ENCODE results near the gene CGNL1. TPM values are rescaled to one million over a fixed set of nuclear protein-coding genes. Genes with fewer than 3 reads are reported as not detected.

The CGNL1 gene
- total RNA-seq, 4 donors from 2014 or later: 40.7 to 74.4 (median 56.0) TPM

- Histone ChIP-seq H3K9me3 (no peaks in the 10 kb centered on the region), H3K27ac (no peak overlapping the region), H3K36me3 (no peaks in the 10 kb centered on the region), H3K4me1 (no peaks in the 10 kb centered on the region), H3K4me3 (replicated peaks in 1 of 3) (no peak overlapping the region), H3K27me3 (no peaks in the 10 kb centered on the region)
- TF ChIP-seq, protein P1, sequence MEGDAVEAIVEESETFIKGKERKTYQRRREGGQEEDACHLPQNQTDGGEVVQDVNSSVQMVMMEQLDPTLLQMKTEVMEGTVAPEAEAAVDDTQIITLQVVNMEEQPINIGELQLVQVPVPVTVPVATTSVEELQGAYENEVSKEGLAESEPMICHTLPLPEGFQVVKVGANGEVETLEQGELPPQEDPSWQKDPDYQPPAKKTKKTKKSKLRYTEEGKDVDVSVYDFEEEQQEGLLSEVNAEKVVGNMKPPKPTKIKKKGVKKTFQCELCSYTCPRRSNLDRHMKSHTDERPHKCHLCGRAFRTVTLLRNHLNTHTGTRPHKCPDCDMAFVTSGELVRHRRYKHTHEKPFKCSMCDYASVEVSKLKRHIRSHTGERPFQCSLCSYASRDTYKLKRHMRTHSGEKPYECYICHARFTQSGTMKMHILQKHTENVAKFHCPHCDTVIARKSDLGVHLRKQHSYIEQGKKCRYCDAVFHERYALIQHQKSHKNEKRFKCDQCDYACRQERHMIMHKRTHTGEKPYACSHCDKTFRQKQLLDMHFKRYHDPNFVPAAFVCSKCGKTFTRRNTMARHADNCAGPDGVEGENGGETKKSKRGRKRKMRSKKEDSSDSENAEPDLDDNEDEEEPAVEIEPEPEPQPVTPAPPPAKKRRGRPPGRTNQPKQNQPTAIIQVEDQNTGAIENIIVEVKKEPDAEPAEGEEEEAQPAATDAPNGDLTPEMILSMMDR (IDR thresholded peaks at IDR 0.05): no peak
- TF ChIP-seq POLR2A (IDR thresholded peaks at IDR 0.05): no peak
- DNase-seq: peak in 1 of 2 donors; percentile 45
- WGBS, 2 donors: 61 to 65% methylated on average over 4 of the region's 4 CpGs
- intact Hi-C loops (cut with DNase I): no loop called here
Measured at GRCh38 chr15:57566834-57567233, 190.5 kb downstream of the CGNL1 start.

DNA sequence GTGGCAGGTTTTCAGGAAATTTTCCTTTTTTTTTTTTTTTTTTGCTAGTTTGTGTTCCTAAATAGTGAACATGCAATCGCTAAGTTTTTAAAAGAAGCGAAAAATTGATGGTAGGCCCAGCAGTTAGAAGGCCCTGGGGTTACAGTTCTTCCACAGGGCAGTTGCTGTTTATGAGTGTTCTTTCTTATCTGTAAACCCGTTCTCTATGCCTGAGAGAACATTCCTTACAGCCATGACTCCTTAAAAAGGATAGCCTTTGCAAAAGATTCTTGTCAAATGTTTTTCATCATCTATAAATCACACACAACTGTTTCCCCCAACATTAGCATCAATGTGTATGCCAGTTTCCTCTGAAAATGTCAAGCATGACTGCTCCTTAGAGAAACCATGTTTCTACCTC lies 191.6 kb downstream of the CGNL1 start:
- Histone ChIP-seq H3K9me3 (no peaks in the 10 kb centered on the region), H3K27me3 (no peaks in the 10 kb centered on the region), H3K27ac (no peak overlapping the region), H3K36me3 (no peaks in the 10 kb centered on the region), H3K4me1 (no peaks in the 10 kb centered on the region), H3K4me3 (replicated peaks in 1 of 3) (no peak overlapping the region)
- WGBS, 2 donors: 88 to 90% methylated on average over 3 of the region's 3 CpGs
- TF ChIP-seq POLR2A (IDR thresholded peaks at IDR 0.05): no peak
- TF ChIP-seq, protein P1 (IDR thresholded peaks at IDR 0.05): no peak
- DNase-seq: no peak
- intact Hi-C loops (cut with DNase I): no loop called here

DNA sequence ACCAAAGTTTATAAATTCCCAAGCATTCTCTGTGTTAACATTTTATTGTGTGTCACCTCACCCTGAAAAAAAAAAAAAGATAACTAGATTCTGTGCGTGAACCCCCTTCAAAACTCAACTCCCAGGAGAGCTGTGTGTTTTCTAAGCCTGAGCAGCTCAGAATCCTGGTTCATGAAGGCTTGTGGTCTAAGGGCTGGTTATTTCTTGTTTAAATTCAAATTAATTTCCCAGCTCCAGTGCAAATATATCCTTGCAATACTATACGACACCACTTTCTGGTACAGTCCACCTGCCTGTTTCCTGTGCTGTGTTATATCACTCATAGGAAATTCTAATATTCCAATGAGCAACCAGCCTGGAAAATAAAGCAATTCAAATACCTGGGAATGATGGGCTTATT lies 192.0 kb downstream of the CGNL1 start:
- WGBS, 2 donors: 69 to 74% methylated on average over 2 of the region's 2 CpGs
- Histone ChIP-seq H3K9me3 (no peaks in the 10 kb centered on the region), H3K36me3 (no peaks in the 10 kb centered on the region), H3K4me3 (replicated peaks in 1 of 3) (no peak overlapping the region), H3K27me3 (no peaks in the 10 kb centered on the region), H3K27ac (no peak overlapping the region), H3K4me1 (no peaks in the 10 kb centered on the region)
- intact Hi-C loops (cut with DNase I): no loop called here
- TF ChIP-seq, protein P1 (IDR thresholded peaks at IDR 0.05): no peak
- no peak for TF ChIP-seq POLR2A (IDR thresholded peaks at IDR 0.05)
- DNase-seq: no peak

DNA sequence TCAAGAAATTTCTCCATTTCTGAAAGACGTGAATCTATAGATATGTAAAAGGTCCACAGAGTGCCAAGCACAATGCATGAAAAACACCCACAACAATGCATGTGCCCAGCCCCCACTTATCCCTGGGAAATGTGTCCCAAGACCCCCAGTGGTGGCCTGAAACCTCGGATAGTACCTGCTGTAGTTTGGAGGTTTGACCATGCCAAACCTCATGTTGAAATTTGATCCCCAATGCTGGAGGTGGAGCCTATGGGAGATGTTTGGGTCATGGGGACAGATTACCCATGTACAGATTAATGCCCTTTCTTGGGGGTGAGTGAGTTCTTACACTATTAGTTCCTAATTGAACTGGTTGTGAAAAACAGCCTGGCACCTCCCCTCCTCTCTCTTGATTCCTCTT lies 194.0 kb downstream of the CGNL1 start:
- TF ChIP-seq, protein P1 (IDR thresholded peaks at IDR 0.05): no peak
- no peak for TF ChIP-seq POLR2A (IDR thresholded peaks at IDR 0.05)
- H3K4me3 ChIP-seq (replicated peaks in 1 of 3): no peak overlapping the region
- H3K9me3 ChIP-seq: no peaks in the 10 kb centered on the region
- DNase-seq: no peak
- H3K27ac ChIP-seq: no peak overlapping the region
- H3K4me1 ChIP-seq: no peaks in the 10 kb centered on the region
- intact Hi-C loops (cut with DNase I): no loop called here
- H3K27me3 ChIP-seq: no peaks in the 10 kb centered on the region
- H3K36me3 ChIP-seq: no peaks in the 10 kb centered on the region
- WGBS, 2 donors: 69 to 70% methylated on average over 2 of the region's 2 CpGs

GRCh38 chr15:57570994-57571393 lies 194.7 kb downstream of the CGNL1 start:
- intact Hi-C loops (cut with DNase I): no loop called here
- H3K4me3 ChIP-seq (replicated peaks in 1 of 3): no peak overlapping the region
- TF ChIP-seq, protein P1 (IDR thresholded peaks at IDR 0.05): no peak
- TF ChIP-seq POLR2A (IDR thresholded peaks at IDR 0.05): no peak
- no peaks in the 10 kb centered on the region for H3K4me1 ChIP-seq
- no peaks in the 10 kb centered on the region for H3K36me3 ChIP-seq
- H3K27me3 ChIP-seq: no peaks in the 10 kb centered on the region
- H3K9me3 ChIP-seq: no peaks in the 10 kb centered on the region
- WGBS, 2 donors: 90 to 93% methylated on average over 3 of the region's 3 CpGs
- DNase-seq: no peak
- no peak overlapping the region for H3K27ac ChIP-seq
